ENCODE results near the gene BAD. TPM values are rescaled to one million over a fixed set of nuclear protein-coding genes. Genes with fewer than 3 reads are reported as not detected.

The BAD gene
- total RNA-seq, 1 experiment from 2014 or later: 34.7 TPM

DNA sequence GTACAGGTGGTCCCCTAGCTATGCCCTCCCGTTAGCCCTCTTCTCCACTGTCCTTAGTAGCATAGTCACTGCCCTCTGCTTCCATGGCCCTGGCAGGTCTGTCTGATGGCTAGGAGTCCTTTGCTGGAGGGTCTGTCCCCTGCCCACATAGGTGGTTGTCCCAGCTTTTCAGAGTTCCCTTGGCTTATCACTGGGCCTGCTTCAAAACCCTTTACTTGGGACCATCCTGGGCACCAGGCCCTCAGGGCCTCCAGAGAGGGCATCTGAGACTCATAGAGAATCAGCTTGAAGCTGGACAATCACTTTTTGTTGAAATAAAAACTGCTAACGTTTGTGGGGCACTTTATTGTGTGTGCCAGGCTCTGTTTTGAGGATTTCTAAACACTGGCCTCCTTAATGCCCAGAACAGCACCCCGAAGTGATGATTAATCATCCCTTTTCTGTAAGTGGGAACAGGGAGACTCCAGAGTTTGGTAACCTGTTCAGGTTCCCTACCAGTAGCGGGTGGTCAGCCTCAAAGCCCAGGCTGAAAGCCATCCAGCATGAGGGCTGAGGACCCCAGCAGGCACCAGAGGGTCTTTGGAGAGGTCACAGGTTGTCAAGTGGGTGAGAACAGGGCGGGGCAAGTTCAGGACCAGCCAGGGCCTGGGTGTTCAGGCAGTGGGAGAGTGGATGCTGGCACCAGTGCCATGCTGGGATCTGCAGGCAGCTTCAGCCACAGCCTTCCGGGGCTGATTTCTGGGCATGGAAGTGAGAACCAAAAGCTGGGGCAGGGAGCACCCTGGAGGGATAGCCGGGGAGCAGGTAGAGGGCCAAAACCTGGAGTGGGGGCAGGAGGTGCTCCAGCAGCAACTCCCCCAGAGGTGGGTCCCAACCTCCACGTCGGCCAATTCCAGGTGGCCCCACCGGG, 6.1 kb upstream of the BAD start:
- CTCF ChIA-PET: interaction anchor here (1.0 to 12.5 kb wide), 3 partner anchors 11 to 64 kb away, joined by 3 to 151 read pairs (median 4); partner anchors contain the start of gene ESRRA
- TF ChIP-seq, protein P1, sequence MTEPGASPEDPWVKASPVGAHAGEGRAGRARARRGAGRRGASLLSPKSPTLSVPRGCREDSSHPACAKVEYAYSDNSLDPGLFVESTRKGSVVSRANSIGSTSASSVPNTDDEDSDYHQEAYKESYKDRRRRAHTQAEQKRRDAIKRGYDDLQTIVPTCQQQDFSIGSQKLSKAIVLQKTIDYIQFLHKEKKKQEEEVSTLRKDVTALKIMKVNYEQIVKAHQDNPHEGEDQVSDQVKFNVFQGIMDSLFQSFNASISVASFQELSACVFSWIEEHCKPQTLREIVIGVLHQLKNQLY (CRISPR knock-in tag; IDR thresholded peaks at IDR 0.05): no peak
- TF ChIP-seq, protein P2, sequence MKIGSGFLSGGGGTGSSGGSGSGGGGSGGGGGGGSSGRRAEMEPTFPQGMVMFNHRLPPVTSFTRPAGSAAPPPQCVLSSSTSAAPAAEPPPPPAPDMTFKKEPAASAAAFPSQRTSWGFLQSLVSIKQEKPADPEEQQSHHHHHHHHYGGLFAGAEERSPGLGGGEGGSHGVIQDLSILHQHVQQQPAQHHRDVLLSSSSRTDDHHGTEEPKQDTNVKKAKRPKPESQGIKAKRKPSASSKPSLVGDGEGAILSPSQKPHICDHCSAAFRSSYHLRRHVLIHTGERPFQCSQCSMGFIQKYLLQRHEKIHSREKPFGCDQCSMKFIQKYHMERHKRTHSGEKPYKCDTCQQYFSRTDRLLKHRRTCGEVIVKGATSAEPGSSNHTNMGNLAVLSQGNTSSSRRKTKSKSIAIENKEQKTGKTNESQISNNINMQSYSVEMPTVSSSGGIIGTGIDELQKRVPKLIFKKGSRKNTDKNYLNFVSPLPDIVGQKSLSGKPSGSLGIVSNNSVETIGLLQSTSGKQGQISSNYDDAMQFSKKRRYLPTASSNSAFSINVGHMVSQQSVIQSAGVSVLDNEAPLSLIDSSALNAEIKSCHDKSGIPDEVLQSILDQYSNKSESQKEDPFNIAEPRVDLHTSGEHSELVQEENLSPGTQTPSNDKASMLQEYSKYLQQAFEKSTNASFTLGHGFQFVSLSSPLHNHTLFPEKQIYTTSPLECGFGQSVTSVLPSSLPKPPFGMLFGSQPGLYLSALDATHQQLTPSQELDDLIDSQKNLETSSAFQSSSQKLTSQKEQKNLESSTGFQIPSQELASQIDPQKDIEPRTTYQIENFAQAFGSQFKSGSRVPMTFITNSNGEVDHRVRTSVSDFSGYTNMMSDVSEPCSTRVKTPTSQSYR (CRISPR knock-in tag; IDR thresholded peaks at IDR 0.05): no peak
- TF ChIP-seq, protein P3, sequence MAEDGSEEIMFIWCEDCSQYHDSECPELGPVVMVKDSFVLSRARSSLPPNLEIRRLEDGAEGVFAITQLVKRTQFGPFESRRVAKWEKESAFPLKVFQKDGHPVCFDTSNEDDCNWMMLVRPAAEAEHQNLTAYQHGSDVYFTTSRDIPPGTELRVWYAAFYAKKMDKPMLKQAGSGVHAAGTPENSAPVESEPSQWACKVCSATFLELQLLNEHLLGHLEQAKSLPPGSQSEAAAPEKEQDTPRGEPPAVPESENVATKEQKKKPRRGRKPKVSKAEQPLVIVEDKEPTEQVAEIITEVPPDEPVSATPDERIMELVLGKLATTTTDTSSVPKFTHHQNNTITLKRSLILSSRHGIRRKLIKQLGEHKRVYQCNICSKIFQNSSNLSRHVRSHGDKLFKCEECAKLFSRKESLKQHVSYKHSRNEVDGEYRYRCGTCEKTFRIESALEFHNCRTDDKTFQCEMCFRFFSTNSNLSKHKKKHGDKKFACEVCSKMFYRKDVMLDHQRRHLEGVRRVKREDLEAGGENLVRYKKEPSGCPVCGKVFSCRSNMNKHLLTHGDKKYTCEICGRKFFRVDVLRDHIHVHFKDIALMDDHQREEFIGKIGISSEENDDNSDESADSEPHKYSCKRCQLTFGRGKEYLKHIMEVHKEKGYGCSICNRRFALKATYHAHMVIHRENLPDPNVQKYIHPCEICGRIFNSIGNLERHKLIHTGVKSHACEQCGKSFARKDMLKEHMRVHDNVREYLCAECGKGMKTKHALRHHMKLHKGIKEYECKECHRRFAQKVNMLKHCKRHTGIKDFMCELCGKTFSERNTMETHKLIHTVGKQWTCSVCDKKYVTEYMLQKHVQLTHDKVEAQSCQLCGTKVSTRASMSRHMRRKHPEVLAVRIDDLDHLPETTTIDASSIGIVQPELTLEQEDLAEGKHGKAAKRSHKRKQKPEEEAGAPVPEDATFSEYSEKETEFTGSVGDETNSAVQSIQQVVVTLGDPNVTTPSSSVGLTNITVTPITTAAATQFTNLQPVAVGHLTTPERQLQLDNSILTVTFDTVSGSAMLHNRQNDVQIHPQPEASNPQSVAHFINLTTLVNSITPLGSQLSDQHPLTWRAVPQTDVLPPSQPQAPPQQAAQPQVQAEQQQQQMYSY (CRISPR knock-in tag; IDR thresholded peaks at IDR 0.05): peak; percentile 87
- TF ChIP-seq, protein P4, sequence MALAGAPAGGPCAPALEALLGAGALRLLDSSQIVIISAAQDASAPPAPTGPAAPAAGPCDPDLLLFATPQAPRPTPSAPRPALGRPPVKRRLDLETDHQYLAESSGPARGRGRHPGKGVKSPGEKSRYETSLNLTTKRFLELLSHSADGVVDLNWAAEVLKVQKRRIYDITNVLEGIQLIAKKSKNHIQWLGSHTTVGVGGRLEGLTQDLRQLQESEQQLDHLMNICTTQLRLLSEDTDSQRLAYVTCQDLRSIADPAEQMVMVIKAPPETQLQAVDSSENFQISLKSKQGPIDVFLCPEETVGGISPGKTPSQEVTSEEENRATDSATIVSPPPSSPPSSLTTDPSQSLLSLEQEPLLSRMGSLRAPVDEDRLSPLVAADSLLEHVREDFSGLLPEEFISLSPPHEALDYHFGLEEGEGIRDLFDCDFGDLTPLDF (CRISPR knock-in tag; IDR thresholded peaks at IDR 0.05): no peak
- ATAC-seq (peak; percentile 6; the same call in 1 of the 2 replicates), DNase-seq (ENCODE audit: low spot score) (no peak)
- POLR2A ChIA-PET: interaction anchor here (0.6 kb wide), 1 partner anchor 19 kb away, joined by 3 read pairs; no protein-coding TSS in a partner anchor
- no peak overlapping the region for H3K27ac Mint-ChIP-seq
- peak overlapping the region; percentile 66 for H3K4me3 Mint-ChIP-seq
- H3K36me3 Mint-ChIP-seq: no peaks in the 10 kb centered on the region
- no peaks in the 10 kb centered on the region for H3K9me3 Mint-ChIP-seq
- peaks cover 64% of the 10 kb centered on the region for H3K27me3 Mint-ChIP-seq (ENCODE audit: low read depth)
- peaks cover 12% of the 10 kb centered on the region for H3K4me1 Mint-ChIP-seq

DNA sequence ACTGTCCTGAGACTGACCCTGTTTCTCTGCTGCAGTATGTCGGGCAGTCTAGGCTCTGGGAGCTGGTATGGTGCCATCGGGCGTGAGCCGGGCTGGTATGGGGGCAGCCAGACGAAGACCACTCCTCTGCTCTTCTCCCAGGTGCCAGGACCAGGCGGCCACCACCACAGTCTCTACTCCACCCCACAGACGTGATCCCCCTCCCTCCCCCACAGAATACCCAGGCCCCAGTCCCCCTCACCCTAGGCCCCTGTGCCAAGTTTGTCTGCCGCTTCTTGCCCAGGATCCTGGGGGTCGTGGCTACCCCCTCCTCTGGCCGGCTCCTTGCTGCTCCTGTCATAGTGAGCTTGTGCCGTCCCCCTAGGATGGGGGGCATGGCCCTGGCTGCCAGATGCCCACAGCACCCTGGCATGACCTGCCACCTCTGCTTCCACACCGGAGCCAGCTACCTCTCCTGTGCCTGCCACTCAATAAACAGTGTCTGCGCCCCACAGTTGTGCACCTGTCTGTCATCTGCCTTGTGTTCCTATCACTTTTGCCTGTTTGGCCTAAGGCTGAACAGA, 4.6 kb upstream of the BAD start:
- ATAC-seq: no peak
- ChIA-PET CTCF (interaction anchor here (0.6 to 12.5 kb wide), 5 partner anchors 14 to 334 kb away, joined by 3 to 151 read pairs (median 3); partner anchors contain the start of genes ESRRA and PLCB3), POLR2A (interaction anchor here (0.8 kb wide), 1 partner anchor 72 kb away, joined by 3 read pairs; no protein-coding TSS in a partner anchor)
- no peak for DNase-seq (ENCODE audit: low spot score)
- peaks cover 49% of the 10 kb centered on the region for H3K27me3 Mint-ChIP-seq (ENCODE audit: low read depth)
- no peaks in the 10 kb centered on the region for H3K36me3 Mint-ChIP-seq
- H3K4me1 Mint-ChIP-seq: peaks cover 12% of the 10 kb centered on the region
- no peak overlapping the region for H3K4me3 Mint-ChIP-seq
- H3K27ac Mint-ChIP-seq: no peak overlapping the region
- H3K9me3 Mint-ChIP-seq: no peaks in the 10 kb centered on the region
- TF ChIP-seq SMAD3 (CRISPR knock-in tag; IDR thresholded peaks at IDR 0.05; ENCODE audit: borderline replicate concordance) (no peak), ZNF423 (CRISPR knock-in tag; IDR thresholded peaks at IDR 0.05) (no peak), GRHL2 (CRISPR knock-in tag; IDR thresholded peaks at IDR 0.05; ENCODE audit: insufficient replicate concordance, severe bottlenecking) (no peak), TP53 (CRISPR knock-in tag; IDR thresholded peaks at IDR 0.05) (no peak), CREB1 (CRISPR knock-in tag; IDR thresholded peaks at IDR 0.05) (no peak)
- TF ChIP-seq, protein P5, sequence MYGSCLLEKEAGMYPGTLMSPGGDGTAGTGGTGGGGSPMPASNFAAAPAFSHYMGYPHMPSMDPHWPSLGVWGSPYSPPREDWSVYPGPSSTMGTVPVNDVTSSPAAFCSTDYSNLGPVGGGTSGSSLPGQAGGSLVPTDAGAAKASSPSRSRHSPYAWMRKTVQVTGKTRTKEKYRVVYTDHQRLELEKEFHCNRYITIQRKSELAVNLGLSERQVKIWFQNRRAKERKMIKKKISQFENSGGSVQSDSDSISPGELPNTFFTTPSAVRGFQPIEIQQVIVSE (CRISPR knock-in tag; IDR thresholded peaks at IDR 0.05; ENCODE audit: borderline replicate concordance): no peak
- TF ChIP-seq, protein P6, sequence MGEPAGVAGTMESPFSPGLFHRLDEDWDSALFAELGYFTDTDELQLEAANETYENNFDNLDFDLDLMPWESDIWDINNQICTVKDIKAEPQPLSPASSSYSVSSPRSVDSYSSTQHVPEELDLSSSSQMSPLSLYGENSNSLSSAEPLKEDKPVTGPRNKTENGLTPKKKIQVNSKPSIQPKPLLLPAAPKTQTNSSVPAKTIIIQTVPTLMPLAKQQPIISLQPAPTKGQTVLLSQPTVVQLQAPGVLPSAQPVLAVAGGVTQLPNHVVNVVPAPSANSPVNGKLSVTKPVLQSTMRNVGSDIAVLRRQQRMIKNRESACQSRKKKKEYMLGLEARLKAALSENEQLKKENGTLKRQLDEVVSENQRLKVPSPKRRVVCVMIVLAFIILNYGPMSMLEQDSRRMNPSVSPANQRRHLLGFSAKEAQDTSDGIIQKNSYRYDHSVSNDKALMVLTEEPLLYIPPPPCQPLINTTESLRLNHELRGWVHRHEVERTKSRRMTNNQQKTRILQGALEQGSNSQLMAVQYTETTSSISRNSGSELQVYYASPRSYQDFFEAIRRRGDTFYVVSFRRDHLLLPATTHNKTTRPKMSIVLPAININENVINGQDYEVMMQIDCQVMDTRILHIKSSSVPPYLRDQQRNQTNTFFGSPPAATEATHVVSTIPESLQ (CRISPR knock-in tag; IDR thresholded peaks at IDR 0.05): no peak
- TF ChIP-seq, protein P7, sequence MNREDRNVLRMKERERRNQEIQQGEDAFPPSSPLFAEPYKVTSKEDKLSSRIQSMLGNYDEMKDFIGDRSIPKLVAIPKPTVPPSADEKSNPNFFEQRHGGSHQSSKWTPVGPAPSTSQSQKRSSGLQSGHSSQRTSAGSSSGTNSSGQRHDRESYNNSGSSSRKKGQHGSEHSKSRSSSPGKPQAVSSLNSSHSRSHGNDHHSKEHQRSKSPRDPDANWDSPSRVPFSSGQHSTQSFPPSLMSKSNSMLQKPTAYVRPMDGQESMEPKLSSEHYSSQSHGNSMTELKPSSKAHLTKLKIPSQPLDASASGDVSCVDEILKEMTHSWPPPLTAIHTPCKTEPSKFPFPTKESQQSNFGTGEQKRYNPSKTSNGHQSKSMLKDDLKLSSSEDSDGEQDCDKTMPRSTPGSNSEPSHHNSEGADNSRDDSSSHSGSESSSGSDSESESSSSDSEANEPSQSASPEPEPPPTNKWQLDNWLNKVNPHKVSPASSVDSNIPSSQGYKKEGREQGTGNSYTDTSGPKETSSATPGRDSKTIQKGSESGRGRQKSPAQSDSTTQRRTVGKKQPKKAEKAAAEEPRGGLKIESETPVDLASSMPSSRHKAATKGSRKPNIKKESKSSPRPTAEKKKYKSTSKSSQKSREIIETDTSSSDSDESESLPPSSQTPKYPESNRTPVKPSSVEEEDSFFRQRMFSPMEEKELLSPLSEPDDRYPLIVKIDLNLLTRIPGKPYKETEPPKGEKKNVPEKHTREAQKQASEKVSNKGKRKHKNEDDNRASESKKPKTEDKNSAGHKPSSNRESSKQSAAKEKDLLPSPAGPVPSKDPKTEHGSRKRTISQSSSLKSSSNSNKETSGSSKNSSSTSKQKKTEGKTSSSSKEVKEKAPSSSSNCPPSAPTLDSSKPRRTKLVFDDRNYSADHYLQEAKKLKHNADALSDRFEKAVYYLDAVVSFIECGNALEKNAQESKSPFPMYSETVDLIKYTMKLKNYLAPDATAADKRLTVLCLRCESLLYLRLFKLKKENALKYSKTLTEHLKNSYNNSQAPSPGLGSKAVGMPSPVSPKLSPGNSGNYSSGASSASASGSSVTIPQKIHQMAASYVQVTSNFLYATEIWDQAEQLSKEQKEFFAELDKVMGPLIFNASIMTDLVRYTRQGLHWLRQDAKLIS (CRISPR knock-in tag; IDR thresholded peaks at IDR 0.05; ENCODE audit: borderline replicate concordance): no peak
- TF ChIP-seq, protein P8, sequence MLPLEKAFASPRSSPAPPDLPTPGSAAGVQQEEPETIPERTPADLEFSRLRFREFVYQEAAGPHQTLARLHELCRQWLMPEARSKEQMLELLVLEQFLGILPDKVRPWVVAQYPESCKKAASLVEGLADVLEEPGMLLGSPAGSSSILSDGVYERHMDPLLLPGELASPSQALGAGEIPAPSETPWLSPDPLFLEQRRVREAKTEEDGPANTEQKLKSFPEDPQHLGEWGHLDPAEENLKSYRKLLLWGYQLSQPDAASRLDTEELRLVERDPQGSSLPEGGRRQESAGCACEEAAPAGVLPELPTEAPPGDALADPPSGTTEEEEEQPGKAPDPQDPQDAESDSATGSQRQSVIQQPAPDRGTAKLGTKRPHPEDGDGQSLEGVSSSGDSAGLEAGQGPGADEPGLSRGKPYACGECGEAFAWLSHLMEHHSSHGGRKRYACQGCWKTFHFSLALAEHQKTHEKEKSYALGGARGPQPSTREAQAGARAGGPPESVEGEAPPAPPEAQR (CRISPR knock-in tag; IDR thresholded peaks at IDR 0.05): no peak
